Activated CD8-positive, alpha-beta memory T cell treated with anti-CD3 and anti-CD28 coated beads for 1 hour (primary cell): ENCODE measurements around the gene C5orf47.
A peak's percentile ranks its signal among the peaks of the same experiment; 100 is the strongest.

Source experiments
- DNase-seq, 2 donors: peaks; one replicate each; pipeline ENCODE4 v3.0.0-alpha.2; 2020; ENCODE audit warnings: low read depth in 1 of 2; ENCODE audit errors: extremely low read depth in 1 of 2

Gene C5orf47

GRCh38 chr5:173988554-173989431 is at the start of gene C5orf47:
C5orf47 (plus strand) TSS chr5:173989170; CDS start chr5:173989264, 94 bp downstream.
- DNase-seq = no peak

- DNase-seq = no peak
Measured at GRCh38 chr5:173940269-173940668, 48.7 kb upstream of the C5orf47 start.

GRCh38 chr5:173941102-173941501 is 47.9 kb upstream of the C5orf47 start:
- DNase-seq = no peak

GRCh38 chr5:173941758-173942401 is 47.1 kb upstream of the C5orf47 start:
- DNase-seq = no peak

- DNase-seq = no peak
Measured at GRCh38 chr5:173944511-173944910, 44.5 kb upstream of the C5orf47 start.

GRCh38 chr5:173945160-173945559 is 43.8 kb upstream of the C5orf47 start:
- DNase-seq = no peak

- no peak for DNase-seq
Measured at GRCh38 chr5:173946323-173946722, 42.6 kb upstream of the C5orf47 start.

- no peak for DNase-seq
Measured at GRCh38 chr5:173950829-173951228, 38.1 kb upstream of the C5orf47 start.

GRCh38 chr5:173953528-173954090 is 35.4 kb upstream of the C5orf47 start:
- no peak for DNase-seq

- DNase-seq = no peak
Measured at GRCh38 chr5:173954671-173955521, 34.1 kb upstream of the C5orf47 start.

- no peak for DNase-seq
Measured at GRCh38 chr5:173960986-173961385, 28.0 kb upstream of the C5orf47 start.

- DNase-seq = no peak
Measured at GRCh38 chr5:173961418-173961817, 27.6 kb upstream of the C5orf47 start.

GRCh38 chr5:173962436-173962972 is 26.5 kb upstream of the C5orf47 start:
- no peak for DNase-seq

GRCh38 chr5:173963182-173963838 is 25.7 kb upstream of the C5orf47 start:
- DNase-seq = no peak

GRCh38 chr5:173963867-173964441 is 25.0 kb upstream of the C5orf47 start:
- peak in 1 of 2 donors; percentile 12 for DNase-seq

- DNase-seq = no peak
Measured at GRCh38 chr5:173964506-173964905, 24.5 kb upstream of the C5orf47 start.

GRCh38 chr5:173967241-173967640 is 21.7 kb upstream of the C5orf47 start:
- DNase-seq = no peak

- DNase-seq = no peak
Measured at GRCh38 chr5:173968154-173968797, 20.7 kb upstream of the C5orf47 start.
